Hepatocyte (in vitro differentiated cells): ENCODE results near the gene PAXX.
"Not testable (repeated sequence)": the region's sequence is repeated elsewhere in the genome, so short reads cannot be mapped to it uniquely, and the experiment has no call there.

Experiments used
- EZH2 ChIP-seq: fragments of 200-600 bp; sonication (generic); IDR thresholded peaks from 2 replicates; pipeline ENCODE4 v1.6.1; 2016; ENCODE audit warnings: antibody characterized with exemption, mild to moderate bottlenecking, borderline replicate concordance
- EZH2phosphoT487 ChIP-seq: fragments of 200-600 bp; sonication (generic); IDR thresholded peaks from one replicate; pipeline ENCODE4 v1.6.1; 2018; ENCODE audit warnings: antibody characterized with exemption, mild to moderate bottlenecking, low read depth, moderate library complexity; ENCODE audit not compliant: unreplicated experiment, severe bottlenecking
- TF ChIP-seq, protein P1 (sequence below): fragments of 200-600 bp; sonication (generic); IDR thresholded peaks from 2 replicates; pipeline ENCODE4 v1.5.1; 2016; ENCODE audit warnings: antibody characterized with exemption, mild to moderate bottlenecking; ENCODE audit not compliant: poor library complexity

DNA sequence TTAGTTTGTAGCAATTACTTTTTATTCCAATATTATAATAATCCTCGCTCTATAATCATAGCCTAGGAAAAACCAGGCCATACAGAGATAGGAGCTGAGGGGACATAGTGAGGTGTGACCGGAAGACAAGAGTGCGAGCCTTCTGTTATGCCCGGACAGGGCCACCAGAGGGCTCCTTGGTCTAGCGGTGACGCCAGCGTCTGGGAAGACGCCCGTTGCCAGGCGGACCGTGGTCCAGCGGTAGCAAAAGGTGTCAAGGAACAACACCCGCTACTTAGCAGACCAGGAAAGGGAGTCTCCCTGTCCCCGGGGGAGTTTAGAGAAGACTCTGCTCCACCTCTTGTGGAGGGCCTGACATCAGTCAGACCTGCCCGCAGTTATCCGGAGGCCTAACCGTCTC lies 12.1 kb downstream of the PAXX start:
- TF ChIP-seq, protein P1, sequence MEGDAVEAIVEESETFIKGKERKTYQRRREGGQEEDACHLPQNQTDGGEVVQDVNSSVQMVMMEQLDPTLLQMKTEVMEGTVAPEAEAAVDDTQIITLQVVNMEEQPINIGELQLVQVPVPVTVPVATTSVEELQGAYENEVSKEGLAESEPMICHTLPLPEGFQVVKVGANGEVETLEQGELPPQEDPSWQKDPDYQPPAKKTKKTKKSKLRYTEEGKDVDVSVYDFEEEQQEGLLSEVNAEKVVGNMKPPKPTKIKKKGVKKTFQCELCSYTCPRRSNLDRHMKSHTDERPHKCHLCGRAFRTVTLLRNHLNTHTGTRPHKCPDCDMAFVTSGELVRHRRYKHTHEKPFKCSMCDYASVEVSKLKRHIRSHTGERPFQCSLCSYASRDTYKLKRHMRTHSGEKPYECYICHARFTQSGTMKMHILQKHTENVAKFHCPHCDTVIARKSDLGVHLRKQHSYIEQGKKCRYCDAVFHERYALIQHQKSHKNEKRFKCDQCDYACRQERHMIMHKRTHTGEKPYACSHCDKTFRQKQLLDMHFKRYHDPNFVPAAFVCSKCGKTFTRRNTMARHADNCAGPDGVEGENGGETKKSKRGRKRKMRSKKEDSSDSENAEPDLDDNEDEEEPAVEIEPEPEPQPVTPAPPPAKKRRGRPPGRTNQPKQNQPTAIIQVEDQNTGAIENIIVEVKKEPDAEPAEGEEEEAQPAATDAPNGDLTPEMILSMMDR: peak; percentile 32
- not testable (repeated sequence) for TF ChIP-seq EZH2, EZH2phosphoT487
